ENCODE data around the gene LRRK2.

The LRRK2 gene

GRCh38 chr12:40343124-40343523, 118.3 kb downstream of the LRRK2 start:
- no peak for TF ChIP-seq REST (IDR thresholded peaks at IDR 0.05; ENCODE audit: insufficient read depth in 1 of 2, low read depth in 2 of 2, low read length in 2 of 2)
- TF ChIP-seq SIN3A (IDR thresholded peaks at IDR 0.05; ENCODE audit: borderline replicate concordance, insufficient read depth, low read length): no peak
- no peak for TF ChIP-seq POLR2AphosphoS5 (IDR thresholded peaks at IDR 0.05; ENCODE audit: low read depth, low read length)
- TF ChIP-seq TAF1 (IDR thresholded peaks at IDR 0.05; ENCODE audit: borderline replicate concordance, insufficient read depth, low read length): no peak
- TF ChIP-seq FOXP2 (optimal IDR thresholded peaks at IDR 0.05; ENCODE audit: borderline replicate concordance, extremely low read depth, extremely low read length, insufficient read depth): no peak

DNA sequence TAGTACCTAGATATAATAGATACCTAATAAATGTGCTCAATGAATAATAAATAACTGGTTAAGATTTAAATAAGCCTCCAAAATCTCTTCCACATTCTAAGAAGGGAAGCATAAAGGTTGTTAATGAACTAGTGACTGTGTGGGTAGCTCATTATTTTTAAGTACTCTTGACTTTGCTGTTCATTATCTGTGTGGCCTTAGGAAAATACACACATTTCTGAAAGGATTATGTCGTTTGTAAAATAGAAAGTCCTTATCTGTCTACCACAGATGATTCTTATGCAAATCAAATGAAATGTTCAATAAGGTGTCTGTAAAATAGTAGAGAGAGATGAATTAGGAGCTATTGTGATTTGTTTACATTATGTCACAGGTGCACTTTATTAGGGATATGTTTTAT, 119.5 kb downstream of the LRRK2 start:
- TF ChIP-seq SIN3A (IDR thresholded peaks at IDR 0.05; ENCODE audit: borderline replicate concordance, insufficient read depth, low read length) (no peak), FOXP2 (optimal IDR thresholded peaks at IDR 0.05; ENCODE audit: borderline replicate concordance, extremely low read depth, extremely low read length, insufficient read depth) (no peak), TAF1 (IDR thresholded peaks at IDR 0.05; ENCODE audit: borderline replicate concordance, insufficient read depth, low read length) (no peak), POLR2AphosphoS5 (IDR thresholded peaks at IDR 0.05; ENCODE audit: low read depth, low read length) (no peak), REST (IDR thresholded peaks at IDR 0.05; ENCODE audit: insufficient read depth in 1 of 2, low read depth in 2 of 2, low read length in 2 of 2) (no peak)

DNA sequence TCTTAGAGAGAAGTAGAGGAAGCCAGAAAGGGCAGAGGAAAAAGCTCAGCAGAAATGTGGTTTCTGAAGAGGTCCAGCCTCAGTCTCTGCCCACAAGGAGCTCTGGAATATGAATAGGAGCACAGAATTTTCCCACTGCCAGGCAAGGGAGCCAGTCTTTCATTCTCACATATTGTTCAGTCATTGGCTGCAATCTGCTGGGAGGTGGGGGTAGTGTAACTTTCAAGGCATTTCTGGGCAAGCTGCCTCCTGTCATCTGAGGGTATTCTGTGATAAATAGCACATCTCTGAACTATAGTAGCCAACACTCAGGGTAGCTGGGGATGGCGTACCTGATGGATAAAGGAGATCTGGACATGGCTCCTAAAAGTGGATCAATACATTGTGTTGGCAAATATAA, 127.2 kb downstream of the LRRK2 start:
- TF ChIP-seq SIN3A (IDR thresholded peaks at IDR 0.05; ENCODE audit: borderline replicate concordance, insufficient read depth, low read length) (no peak), FOXP2 (optimal IDR thresholded peaks at IDR 0.05; ENCODE audit: borderline replicate concordance, extremely low read depth, extremely low read length, insufficient read depth) (no peak), TAF1 (IDR thresholded peaks at IDR 0.05; ENCODE audit: borderline replicate concordance, insufficient read depth, low read length) (no peak), REST (IDR thresholded peaks at IDR 0.05; ENCODE audit: insufficient read depth in 1 of 2, low read depth in 2 of 2, low read length in 2 of 2) (no peak), POLR2AphosphoS5 (IDR thresholded peaks at IDR 0.05; ENCODE audit: low read depth, low read length) (no peak)

DNA sequence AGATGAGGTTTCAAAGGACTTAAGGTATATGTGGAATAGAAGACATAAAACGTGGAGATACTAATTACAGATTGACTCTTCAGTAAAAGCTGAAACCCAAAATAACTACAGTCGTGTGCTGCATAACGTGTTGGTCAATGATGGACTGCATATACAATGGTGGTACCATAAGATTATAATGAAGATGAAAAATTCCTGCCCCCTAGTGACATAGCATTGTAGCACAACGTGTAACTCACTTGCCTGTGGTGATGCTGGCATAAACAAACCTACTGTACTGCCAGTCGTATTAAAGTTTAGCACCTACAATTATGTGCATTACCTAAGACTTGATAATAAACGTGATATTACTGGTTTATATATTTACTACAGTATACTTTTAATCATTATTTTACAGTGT, 150.3 kb downstream of the LRRK2 start:
- TF ChIP-seq POLR2AphosphoS5 (IDR thresholded peaks at IDR 0.05; ENCODE audit: low read depth, low read length): no peak
- no peak for TF ChIP-seq SIN3A (IDR thresholded peaks at IDR 0.05; ENCODE audit: borderline replicate concordance, insufficient read depth, low read length)
- TF ChIP-seq REST (IDR thresholded peaks at IDR 0.05; ENCODE audit: insufficient read depth in 1 of 2, low read depth in 2 of 2, low read length in 2 of 2): no peak
- TF ChIP-seq TAF1 (IDR thresholded peaks at IDR 0.05; ENCODE audit: borderline replicate concordance, insufficient read depth, low read length): no peak
- TF ChIP-seq FOXP2 (optimal IDR thresholded peaks at IDR 0.05; ENCODE audit: borderline replicate concordance, extremely low read depth, extremely low read length, insufficient read depth): no peak
